H9 (cell line): ENCODE measurements around the gene CHRNA9. TPM values are rescaled to one million over a fixed set of nuclear protein-coding genes. Genes with fewer than 3 reads are reported as not detected.

Experiments used
- DNase-seq: peaks from one replicate; pipeline ENCODE4 v3.0.0-alpha.2; 2017
- H2AFZ ChIP-seq: one replicate; pipeline ENCODE4 v1.6.1; 2013; ENCODE audit warnings: mild to moderate bottlenecking, low read length, control low read depth, moderate library complexity
- H2AK5ac ChIP-seq: 2 replicates; pipeline ENCODE4 v1.6.1; 2013; ENCODE audit warnings: low read length, control low read depth, mixed read lengths; ENCODE audit not compliant: insufficient read length
- H2BK120ac ChIP-seq: one replicate; pipeline ENCODE4 v1.6.1; 2013; ENCODE audit warnings: low read depth, mild to moderate bottlenecking, low read length, control low read depth, inconsistent platforms; ENCODE audit not compliant: poor library complexity, severe bottlenecking
- H2BK12ac ChIP-seq: 2 replicates; pipeline ENCODE4 v1.6.1; 2013; ENCODE audit warnings: low read length, control low read depth, mixed read lengths, low read depth; ENCODE audit not compliant: insufficient read length
- H2BK15ac ChIP-seq: 2 replicates; pipeline ENCODE4 v1.6.1; 2013; ENCODE audit warnings: low read depth, low read length, control low read depth
- H2BK20ac ChIP-seq: one replicate; pipeline ENCODE4 v1.6.1; 2013; ENCODE audit warnings: low read depth, mild to moderate bottlenecking, low read length, control low read depth, inconsistent platforms; ENCODE audit not compliant: poor library complexity, severe bottlenecking
- H2BK5ac ChIP-seq: 2 replicates; pipeline ENCODE4 v1.6.1; 2013; ENCODE audit warnings: low read length, control low read depth, mixed read lengths; ENCODE audit not compliant: insufficient read length
- H3K14ac ChIP-seq: 2 replicates; pipeline ENCODE4 v1.6.1; 2013; ENCODE audit warnings: low read length, control low read depth; ENCODE audit not compliant: insufficient read depth
- H3K18ac ChIP-seq: 2 replicates; pipeline ENCODE4 v1.6.1; 2013; ENCODE audit warnings: low read depth, mild to moderate bottlenecking, mixed read lengths, low read length, control low read depth; ENCODE audit not compliant: insufficient read length
- H3K23ac ChIP-seq: 2 replicates; pipeline ENCODE4 v1.6.1; 2013; ENCODE audit warnings: low read length, control low read depth, mixed read lengths, low read depth; ENCODE audit not compliant: insufficient read length
- H3K23me2 ChIP-seq: 2 replicates; pipeline ENCODE4 v1.6.1; 2013; ENCODE audit warnings: low read depth, mild to moderate bottlenecking, mixed read lengths, low read length, control low read depth; ENCODE audit not compliant: insufficient read length, poor library complexity, severe bottlenecking
- H3K27ac ChIP-seq: 2 replicates; pipeline ENCODE4 v1.5.1; 2013; ENCODE audit warnings: low read length, control low read depth, mixed read lengths, low read depth; ENCODE audit not compliant: insufficient read length
- H3K27me3 ChIP-seq: 2 replicates; pipeline ENCODE4 v1.6.1; 2013; ENCODE audit warnings: low read length, control low read depth, inconsistent platforms; ENCODE audit not compliant: insufficient read depth
- H3K4ac ChIP-seq: 2 replicates; pipeline ENCODE4 v1.6.1; 2013; ENCODE audit warnings: low read depth, mild to moderate bottlenecking, control low read depth, inconsistent platforms, low read length, moderate library complexity
- H3K4me1 ChIP-seq: 2 replicates; pipeline ENCODE4 v1.6.1; 2013; ENCODE audit warnings: low read length, control low read depth, inconsistent platforms; ENCODE audit not compliant: insufficient read depth
- H3K4me2 ChIP-seq: 2 replicates; pipeline ENCODE4 v1.6.1; 2013; ENCODE audit warnings: low read length, control low read depth, mixed read lengths; ENCODE audit not compliant: insufficient read length, insufficient read depth
- H3K56ac ChIP-seq: 2 replicates; pipeline ENCODE4 v1.6.1; 2013; ENCODE audit warnings: low read depth, mild to moderate bottlenecking, mixed read lengths, low read length, control low read depth; ENCODE audit not compliant: insufficient read length
- H3K79me1 ChIP-seq: 2 replicates; pipeline ENCODE4 v1.6.1; 2013; ENCODE audit warnings: low read depth, mild to moderate bottlenecking, moderate library complexity, low read length, control low read depth, inconsistent platforms; ENCODE audit not compliant: insufficient read depth, poor library complexity, severe bottlenecking
- H3K79me2 ChIP-seq: 2 replicates; pipeline ENCODE4 v1.6.1; 2013; ENCODE audit warnings: low read length, control low read depth, inconsistent platforms; ENCODE audit not compliant: insufficient read depth
- H3K9ac ChIP-seq: 2 replicates; pipeline ENCODE4 v1.6.1; 2013; ENCODE audit warnings: low read length, control low read depth, mixed read lengths; ENCODE audit not compliant: insufficient read length; ENCODE audit errors: extremely low read depth
- H3K9me3 ChIP-seq: one replicate; pipeline ENCODE4 v1.6.1; 2013; ENCODE audit warnings: low read depth, low read length, inconsistent platforms; ENCODE audit not compliant: control insufficient read depth
- H3T11ph ChIP-seq: one replicate; pipeline ENCODE4 v1.6.1; 2013; ENCODE audit warnings: mild to moderate bottlenecking, low read length, control low read depth, inconsistent platforms
- H4K20me1 ChIP-seq: one replicate; pipeline ENCODE4 v1.6.1; 2013; ENCODE audit not compliant: control insufficient read depth, insufficient read length, insufficient read depth
- H4K5ac ChIP-seq: 2 replicates; pipeline ENCODE4 v1.6.1; 2013; ENCODE audit warnings: low read depth, mild to moderate bottlenecking, mixed read lengths, low read length, control low read depth; ENCODE audit not compliant: insufficient read length
- H4K8ac ChIP-seq: replicated peaks from 2 replicates; pipeline ENCODE4 v1.6.1; 2013; ENCODE audit warnings: low read length, control low read depth, mixed read lengths, low read depth; ENCODE audit not compliant: insufficient read length
- H4K91ac ChIP-seq: 2 replicates; pipeline ENCODE4 v1.6.1; 2013; ENCODE audit warnings: low read depth, mild to moderate bottlenecking, moderate library complexity, mixed read lengths, low read length, control low read depth; ENCODE audit not compliant: insufficient read length
- H3K27ac Mint-ChIP-seq, 3 experiments: 2 replicates in 2 of 3; 3 replicates in 1 of 3; pipeline ENCODE4 v1.8.0; 2020 to 2021; ENCODE audit warnings: mixed read lengths in 3 of 3, mild to moderate bottlenecking in 1 of 3, moderate library complexity in 1 of 3
- H3K27me3 Mint-ChIP-seq: 2 replicates; pipeline ENCODE4 v1.8.0; 2021; ENCODE audit warnings: low read depth, mild to moderate bottlenecking, moderate library complexity, mixed read lengths
- H3K36me3 Mint-ChIP-seq, 3 experiments: 2 replicates in 2 of 3; 3 replicates in 1 of 3; pipeline ENCODE4 v1.8.0; 2020 to 2021; ENCODE audit warnings: low read depth in 3 of 3, mixed read lengths in 3 of 3; ENCODE audit not compliant: insufficient read depth in 1 of 3
- H3K4me1 Mint-ChIP-seq, 2 experiments: 2 replicates each; pipeline ENCODE4 v1.8.0; 2020; ENCODE audit warnings: mixed read lengths in 2 of 2
- H3K4me3 Mint-ChIP-seq, 2 experiments: 2 replicates in 1 of 2; 3 replicates in 1 of 2; pipeline ENCODE4 v1.8.0; 2020 to 2021; ENCODE audit warnings: mild to moderate bottlenecking in 2 of 2, mixed read lengths in 2 of 2, moderate library complexity in 1 of 2
- H3K9me3 Mint-ChIP-seq, 2 experiments: 2 replicates in 1 of 2; 3 replicates in 1 of 2; pipeline ENCODE4 v1.8.0; 2020; ENCODE audit warnings: mild to moderate bottlenecking in 2 of 2, mixed read lengths in 2 of 2, moderate library complexity in 1 of 2
- CTCF ChIP-seq: fragments of 200-600 bp; sonication (generic); conservative IDR thresholded peaks from 3 replicates; pipeline ENCODE4 v1.8.0; 2021; ENCODE audit warnings: antibody characterized with exemption, mild to moderate bottlenecking
- WGBS: extraction: QIAGEN DNeasy Blood & Tissue Kit; methylation state at CpG from one replicate; pipeline ENCODE4 v1.1.7; 2013; ENCODE audit warnings: missing lambda C conversion rate, low lambda C conversion rate, mixed read lengths; ENCODE audit not compliant: insufficient read length; ENCODE audit errors: extremely low coverage; 5-methylcytosine and 5-hydroxymethylcytosine counted together
- total RNA-seq: library from RNA; stranded (reverse); gene quantifications from 2 replicates; pipeline ENCODE4 v1.2.1, GENCODE V29; 2021

Gene CHRNA9
- total RNA-seq, 1 experiment from 2014 or later = 1.2 TPM

GRCh38 chr4:40403081-40403480, 67.9 kb downstream of the CHRNA9 start:
- H3K36me3 Mint-ChIP-seq = peaks cover 18 to 26% (median 22%) of the 10 kb centered on the region in 3 experiments
- H3K27ac ChIP-seq = no peak overlapping the region
- peaks cover 25% of the 10 kb centered on the region in 2 experiments for H3K9me3 Mint-ChIP-seq
- no CpG with 5 or more reads among the region's 5 CpGs for WGBS
- H3K4me1 Mint-ChIP-seq = peaks cover 10 to 20% of the 10 kb centered on the region in 2 experiments
- H3K4me2 ChIP-seq = no peak overlapping the region
- H2BK20ac ChIP-seq = no peak overlapping the region
- TF ChIP-seq CTCF = no peak
- no peak overlapping the region; the same call in 1 of the 2 replicates for H3K14ac ChIP-seq
- no peak overlapping the region for H3K23ac ChIP-seq
- no peak overlapping the region for H2BK12ac ChIP-seq
- no peak overlapping the region for H2BK5ac ChIP-seq
- H3K27me3 Mint-ChIP-seq = no peaks in the 10 kb centered on the region; the same call in 1 of the 2 replicates
- no peak overlapping the region for H3K4ac ChIP-seq
- H3K9me3 ChIP-seq = peaks cover 12% of the 10 kb centered on the region
- H2BK15ac ChIP-seq = no peak overlapping the region
- no peaks in the 10 kb centered on the region for H3K23me2 ChIP-seq
- H3K18ac ChIP-seq = no peak overlapping the region
- no peak overlapping the region for H4K5ac ChIP-seq
- H3K4me1 ChIP-seq = no peaks in the 10 kb centered on the region; the same call in 1 of the 2 replicates
- H4K91ac ChIP-seq = no peak overlapping the region
- no peak overlapping the region for H2AFZ ChIP-seq
- no peaks in the 10 kb centered on the region for H3K79me1 ChIP-seq
- no peak overlapping the region for H4K8ac ChIP-seq
- no peak overlapping the region for H2BK120ac ChIP-seq
- H3K56ac ChIP-seq = no peak overlapping the region
- H3K27ac Mint-ChIP-seq = no peak overlapping the region
- H2AK5ac ChIP-seq = no peak overlapping the region
- no peak overlapping the region for H3T11ph ChIP-seq
- DNase-seq = no peak
- no peak overlapping the region for H3K9ac ChIP-seq
- no peaks in the 10 kb centered on the region for H3K27me3 ChIP-seq
- no peak overlapping the region for H3K4me3 Mint-ChIP-seq
- H4K20me1 ChIP-seq = no peaks in the 10 kb centered on the region
- no peaks in the 10 kb centered on the region for H3K79me2 ChIP-seq

Other genes with a start within 250 kb of the CHRNA9 start
- gene RHOH, start 138.3 kb upstream of the CHRNA9 start, total RNA-seq = 7.1 and 8.2 TPM in 2 replicates